Measurements from ENCODE around the gene DCBLD1. TPM values are rescaled to one million over a fixed set of nuclear protein-coding genes. Genes with fewer than 3 reads are reported as not detected.
A peak's percentile ranks its signal among the peaks of the same experiment; 100 is the strongest.

Gene DCBLD1
- total RNA-seq, 4 donors from 2014 or later = 2.2 to 19.4 (median 10.7) TPM

DNA sequence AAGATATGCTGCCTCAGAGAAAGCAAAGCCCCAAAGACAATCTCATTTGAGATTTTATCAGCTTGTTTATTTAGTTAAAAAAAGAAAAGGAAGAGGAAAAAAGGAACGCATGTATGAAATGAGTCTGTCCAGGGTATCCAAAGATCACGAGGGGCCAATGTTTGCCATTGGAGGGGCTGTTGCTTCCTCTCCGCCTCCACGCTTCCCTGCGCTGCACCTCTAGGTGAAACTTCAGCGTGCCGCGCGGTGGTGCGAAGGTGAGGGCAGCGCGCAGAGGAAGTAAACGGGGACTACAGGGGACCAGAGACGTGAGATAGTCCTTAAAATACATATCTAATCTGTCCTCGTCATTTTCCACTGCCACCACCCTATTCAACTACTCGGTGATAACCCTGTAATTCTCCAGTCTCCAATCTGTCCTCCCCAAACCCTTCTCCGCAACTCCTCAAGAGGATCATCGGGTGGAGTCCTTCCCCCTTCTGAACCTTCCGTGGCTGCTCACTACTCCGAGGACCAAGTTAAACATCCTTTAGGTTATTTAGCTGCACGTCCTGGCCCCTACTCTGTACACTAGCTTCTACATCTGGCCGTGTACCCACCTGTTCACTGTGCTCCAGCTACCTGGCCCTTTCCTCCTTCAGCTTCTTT is 1.1 kb upstream of the DCBLD1 start:
- peak; percentile 51 for DNase-seq
- TF ChIP-seq POLR2A (IDR thresholded peaks at IDR 0.05) (no peak), POLR2AphosphoS5 (IDR thresholded peaks at IDR 0.05) (no peak), EP300 (IDR thresholded peaks at IDR 0.05; ENCODE audit: low read depth) (no peak)
- TF ChIP-seq, protein P1, sequence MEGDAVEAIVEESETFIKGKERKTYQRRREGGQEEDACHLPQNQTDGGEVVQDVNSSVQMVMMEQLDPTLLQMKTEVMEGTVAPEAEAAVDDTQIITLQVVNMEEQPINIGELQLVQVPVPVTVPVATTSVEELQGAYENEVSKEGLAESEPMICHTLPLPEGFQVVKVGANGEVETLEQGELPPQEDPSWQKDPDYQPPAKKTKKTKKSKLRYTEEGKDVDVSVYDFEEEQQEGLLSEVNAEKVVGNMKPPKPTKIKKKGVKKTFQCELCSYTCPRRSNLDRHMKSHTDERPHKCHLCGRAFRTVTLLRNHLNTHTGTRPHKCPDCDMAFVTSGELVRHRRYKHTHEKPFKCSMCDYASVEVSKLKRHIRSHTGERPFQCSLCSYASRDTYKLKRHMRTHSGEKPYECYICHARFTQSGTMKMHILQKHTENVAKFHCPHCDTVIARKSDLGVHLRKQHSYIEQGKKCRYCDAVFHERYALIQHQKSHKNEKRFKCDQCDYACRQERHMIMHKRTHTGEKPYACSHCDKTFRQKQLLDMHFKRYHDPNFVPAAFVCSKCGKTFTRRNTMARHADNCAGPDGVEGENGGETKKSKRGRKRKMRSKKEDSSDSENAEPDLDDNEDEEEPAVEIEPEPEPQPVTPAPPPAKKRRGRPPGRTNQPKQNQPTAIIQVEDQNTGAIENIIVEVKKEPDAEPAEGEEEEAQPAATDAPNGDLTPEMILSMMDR (IDR thresholded peaks at IDR 0.05) = no peak
- in situ Hi-C loops (cut with MboI; ENCODE audit: low pct_ligation_motif_present in 1 of 4, low pct_unique_long_range_greater_than_20kb in 1 of 4, low sequenced_read_pairs in 3 of 4) (no loop called here), intact Hi-C loops (cut with DNase I; ENCODE audit: low total_unique reads) (no loop called here)
- peaks cover 7 to 37% (median 20%) of the 10 kb centered on the region in 4 donors for H3K4me1 ChIP-seq
- 26 to 33% methylated on average over 9 to 22 of the region's 22 CpGs for WGBS, 2 donors (ENCODE audit: low coverage in 1 of 2)
- H3K27ac ChIP-seq = peak overlapping the region; percentile 88 to 95 (median 92)
- no peaks in the 10 kb centered on the region for H3K36me3 ChIP-seq
- H3K4me3 ChIP-seq = peak overlapping the region in 2 of 4 donors; percentile 67 to 97
- no peaks in the 10 kb centered on the region for H3K27me3 ChIP-seq
- H3K9me3 ChIP-seq = no peaks in the 10 kb centered on the region

DNA sequence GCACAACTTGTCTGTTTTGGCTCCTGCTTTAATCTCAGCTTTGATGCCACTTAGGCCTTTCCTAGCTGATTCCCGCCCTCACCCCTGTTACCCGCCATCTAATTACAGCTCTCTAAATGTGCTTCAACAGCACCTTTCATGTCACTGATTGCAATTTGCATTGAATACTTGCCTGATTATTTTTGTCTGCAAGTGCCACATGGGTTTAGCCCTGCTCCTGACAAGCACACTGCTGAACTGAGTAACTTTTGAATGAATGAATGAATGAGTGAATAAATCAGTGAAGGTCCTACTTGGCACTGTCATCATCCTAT is 591 bp upstream of the DCBLD1 start:
- Histone ChIP-seq H3K36me3 (no peaks in the 10 kb centered on the region), H3K27ac (peak overlapping the region; percentile 88 to 95 (median 92)), H3K4me1 (peaks cover 7 to 37% (median 20%) of the 10 kb centered on the region in 4 donors), H3K27me3 (no peaks in the 10 kb centered on the region), H3K9me3 (no peaks in the 10 kb centered on the region), H3K4me3 (peak overlapping the region in 3 of 4 donors; percentile 67 to 97 (median 76))
- no peak for DNase-seq
- in situ Hi-C loops (cut with MboI; ENCODE audit: low pct_ligation_motif_present in 1 of 4, low pct_unique_long_range_greater_than_20kb in 1 of 4, low sequenced_read_pairs in 3 of 4) = no loop called here
- TF ChIP-seq, protein P1 (IDR thresholded peaks at IDR 0.05) = no peak
- TF ChIP-seq EP300 (IDR thresholded peaks at IDR 0.05; ENCODE audit: low read depth) = no peak
- no peak for TF ChIP-seq POLR2A (IDR thresholded peaks at IDR 0.05)
- no peak for TF ChIP-seq POLR2AphosphoS5 (IDR thresholded peaks at IDR 0.05)
- WGBS, 2 donors (ENCODE audit: low coverage in 1 of 2) = 35% methylated on average over 2 of the region's 2 CpGs; no CpG with 5 or more reads in 1 of the 2 donors
- intact Hi-C loops (cut with DNase I; ENCODE audit: low total_unique reads) = no loop called here

DNA sequence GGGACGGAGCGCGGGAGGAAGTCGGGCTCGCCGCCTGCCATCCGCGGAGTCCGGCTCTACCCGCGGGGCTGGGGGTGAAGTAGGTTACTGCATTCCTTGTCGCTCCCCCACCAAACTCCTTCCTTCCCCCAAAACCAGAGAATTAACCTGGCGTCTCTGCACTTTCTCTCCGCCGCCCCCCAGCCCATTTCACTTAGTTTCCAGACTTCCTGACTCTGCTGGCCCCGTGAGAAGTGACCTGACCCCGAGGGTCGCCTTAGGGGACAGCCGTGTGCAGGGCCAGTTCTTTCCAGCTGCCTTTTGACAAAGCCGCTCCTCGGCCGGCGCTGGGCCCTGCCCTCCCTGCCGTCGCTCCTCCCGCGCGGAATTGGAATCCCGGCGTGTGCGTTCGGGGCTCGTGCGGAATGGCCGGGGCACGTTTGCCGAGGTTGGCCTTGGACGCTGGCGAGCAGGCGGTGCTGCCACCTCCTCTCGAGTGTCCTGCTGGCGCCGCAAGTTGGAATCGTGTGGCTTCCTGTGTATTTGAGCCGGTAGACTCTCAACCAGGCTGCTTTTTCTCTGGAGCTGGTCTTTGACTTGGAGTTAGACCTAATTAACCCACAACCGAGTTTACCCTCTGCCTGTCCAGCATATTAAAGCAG is 650 bp downstream of the DCBLD1 start:
- Histone ChIP-seq H3K4me1 (peaks cover 7 to 34% (median 20%) of the 10 kb centered on the region in 4 donors), H3K27ac (peak overlapping the region; percentile 88 to 95 (median 92)), H3K4me3 (peak overlapping the region; percentile 67 to 97 (median 74)), H3K27me3 (no peaks in the 10 kb centered on the region), H3K9me3 (no peaks in the 10 kb centered on the region), H3K36me3 (no peaks in the 10 kb centered on the region)
- peak; percentile 67 for DNase-seq
- in situ Hi-C loops (cut with MboI; ENCODE audit: low pct_ligation_motif_present in 1 of 4, low pct_unique_long_range_greater_than_20kb in 1 of 4, low sequenced_read_pairs in 3 of 4) = no loop called here
- TF ChIP-seq, protein P1 (IDR thresholded peaks at IDR 0.05) = no peak
- TF ChIP-seq POLR2AphosphoS5 (IDR thresholded peaks at IDR 0.05) (peak in 2 of 3 donors; percentile 27 to 43), EP300 (IDR thresholded peaks at IDR 0.05; ENCODE audit: low read depth) (no peak), POLR2A (IDR thresholded peaks at IDR 0.05) (peak; percentile 32)
- 2% methylated on average over 43 of the region's 46 CpGs; no CpG with 5 or more reads in 1 of the 2 donors for WGBS, 2 donors (ENCODE audit: low coverage in 1 of 2)
- intact Hi-C loops (cut with DNase I; ENCODE audit: low total_unique reads) = no loop called here

DNA sequence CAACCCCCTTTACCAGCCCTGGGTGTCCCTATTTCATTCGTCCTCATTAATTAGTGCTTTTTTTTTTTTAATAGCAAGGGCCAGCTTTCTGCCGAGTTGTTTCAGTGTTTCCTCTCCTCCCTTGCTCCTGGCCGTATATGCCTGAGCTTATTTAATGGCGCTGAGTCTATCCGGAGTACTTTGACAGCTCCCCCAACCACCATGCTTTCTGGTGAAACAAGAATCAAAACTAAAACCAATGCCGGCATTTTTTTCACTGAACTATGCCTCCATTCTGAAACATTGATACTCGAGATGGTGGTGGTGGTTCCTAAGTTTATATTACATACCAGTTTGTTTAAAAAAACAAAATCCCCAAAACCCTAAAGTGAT is 1.2 kb downstream of the DCBLD1 start:
- in situ Hi-C loops (cut with MboI; ENCODE audit: low pct_ligation_motif_present in 1 of 4, low pct_unique_long_range_greater_than_20kb in 1 of 4, low sequenced_read_pairs in 3 of 4) (no loop called here), intact Hi-C loops (cut with DNase I; ENCODE audit: low total_unique reads) (no loop called here)
- Histone ChIP-seq H3K36me3 (no peaks in the 10 kb centered on the region), H3K4me1 (peaks cover 7 to 29% (median 20%) of the 10 kb centered on the region in 4 donors), H3K9me3 (no peaks in the 10 kb centered on the region), H3K27me3 (no peaks in the 10 kb centered on the region), H3K27ac (peak overlapping the region; percentile 88 to 95 (median 92)), H3K4me3 (peak overlapping the region; percentile 67 to 97 (median 74))
- 0 to 2% methylated on average over 7 of the region's 7 CpGs for WGBS, 2 donors (ENCODE audit: low coverage in 1 of 2)
- TF ChIP-seq POLR2AphosphoS5 (IDR thresholded peaks at IDR 0.05) = no peak
- no peak for TF ChIP-seq EP300 (IDR thresholded peaks at IDR 0.05; ENCODE audit: low read depth)
- TF ChIP-seq, protein P1 (IDR thresholded peaks at IDR 0.05) = no peak
- TF ChIP-seq POLR2A (IDR thresholded peaks at IDR 0.05) = no peak
- peak; percentile 12 for DNase-seq
